ENCODE results near the gene LAMB3.
"Not testable (repeated sequence)": the region's sequence is repeated elsewhere in the genome, so short reads cannot be mapped to it uniquely, and the experiment has no call there.

Gene LAMB3

GRCh38 chr1:209652121-209652735, at the start of gene LAMB3:
TSS of gene LAMB3 (minus strand) at chr1:209652425. CDS start at chr1:209650944, 1,481 bp downstream.
- no peak for DNase-seq (ENCODE audit: low read depth)
- no peak within 1 kb of the TSS for H3K4me3 ChIP-seq (ENCODE audit: low read depth, low read length)
- TF ChIP-seq, protein P1, sequence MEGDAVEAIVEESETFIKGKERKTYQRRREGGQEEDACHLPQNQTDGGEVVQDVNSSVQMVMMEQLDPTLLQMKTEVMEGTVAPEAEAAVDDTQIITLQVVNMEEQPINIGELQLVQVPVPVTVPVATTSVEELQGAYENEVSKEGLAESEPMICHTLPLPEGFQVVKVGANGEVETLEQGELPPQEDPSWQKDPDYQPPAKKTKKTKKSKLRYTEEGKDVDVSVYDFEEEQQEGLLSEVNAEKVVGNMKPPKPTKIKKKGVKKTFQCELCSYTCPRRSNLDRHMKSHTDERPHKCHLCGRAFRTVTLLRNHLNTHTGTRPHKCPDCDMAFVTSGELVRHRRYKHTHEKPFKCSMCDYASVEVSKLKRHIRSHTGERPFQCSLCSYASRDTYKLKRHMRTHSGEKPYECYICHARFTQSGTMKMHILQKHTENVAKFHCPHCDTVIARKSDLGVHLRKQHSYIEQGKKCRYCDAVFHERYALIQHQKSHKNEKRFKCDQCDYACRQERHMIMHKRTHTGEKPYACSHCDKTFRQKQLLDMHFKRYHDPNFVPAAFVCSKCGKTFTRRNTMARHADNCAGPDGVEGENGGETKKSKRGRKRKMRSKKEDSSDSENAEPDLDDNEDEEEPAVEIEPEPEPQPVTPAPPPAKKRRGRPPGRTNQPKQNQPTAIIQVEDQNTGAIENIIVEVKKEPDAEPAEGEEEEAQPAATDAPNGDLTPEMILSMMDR (IDR thresholded peaks at IDR 0.05; ENCODE audit: low read depth, low read length, missing control alignments), result no peak

DNA sequence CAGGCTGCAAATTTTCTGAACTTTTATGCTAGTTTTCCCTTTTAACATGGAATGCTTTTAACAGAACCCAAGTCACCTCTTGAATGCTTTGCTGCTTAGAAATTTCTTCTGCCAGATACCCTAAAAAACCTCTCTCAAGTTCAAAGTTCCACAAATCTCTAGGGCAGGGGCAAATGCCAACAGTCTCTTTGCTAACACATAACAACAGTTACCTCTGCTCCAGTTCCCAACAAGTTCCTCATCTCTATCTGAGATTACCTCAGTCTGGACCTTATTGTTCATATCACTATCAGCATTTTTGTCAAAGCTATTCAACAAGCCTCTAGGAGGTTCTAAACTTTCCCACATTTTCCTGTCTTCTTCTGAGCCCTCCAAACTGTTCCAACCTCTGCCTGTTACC, 48.5 kb upstream of the LAMB3 start:
- not testable (repeated sequence) for DNase-seq (ENCODE audit: low read depth); H3K4me3 ChIP-seq (ENCODE audit: low read depth, low read length)

GRCh38 chr1:209697126-209697525, 44.9 kb upstream of the LAMB3 start:
- no peak overlapping the region for H3K4me3 ChIP-seq (ENCODE audit: low read depth, low read length)
- TF ChIP-seq, protein P1 (IDR thresholded peaks at IDR 0.05; ENCODE audit: low read depth, low read length, missing control alignments), result no peak
- DNase-seq (ENCODE audit: low read depth), result no peak

DNA sequence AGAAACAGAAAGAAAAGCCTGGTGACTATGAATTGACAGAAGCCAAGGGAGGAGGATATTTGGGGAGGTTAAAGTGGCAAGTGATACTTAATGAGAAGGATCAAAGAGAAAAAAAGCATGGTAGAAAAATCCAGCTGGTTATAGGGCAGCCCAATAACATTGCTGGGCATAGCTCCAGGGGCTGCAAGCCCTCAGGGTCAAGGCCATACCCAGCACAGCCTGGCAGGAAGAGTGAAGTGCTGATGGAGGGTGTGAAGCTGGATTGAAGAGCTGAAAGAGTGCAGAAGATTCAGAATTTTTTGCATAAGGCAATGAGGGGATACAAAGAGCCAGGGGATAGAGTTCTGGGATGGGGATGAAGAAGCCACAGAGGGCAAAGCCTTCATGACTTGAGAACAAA, 44.4 kb upstream of the LAMB3 start:
- DNase-seq (ENCODE audit: low read depth), result no peak
- TF ChIP-seq, protein P1 (IDR thresholded peaks at IDR 0.05; ENCODE audit: low read depth, low read length, missing control alignments), result no peak
- H3K4me3 ChIP-seq (ENCODE audit: low read depth, low read length), result no peak overlapping the region

DNA sequence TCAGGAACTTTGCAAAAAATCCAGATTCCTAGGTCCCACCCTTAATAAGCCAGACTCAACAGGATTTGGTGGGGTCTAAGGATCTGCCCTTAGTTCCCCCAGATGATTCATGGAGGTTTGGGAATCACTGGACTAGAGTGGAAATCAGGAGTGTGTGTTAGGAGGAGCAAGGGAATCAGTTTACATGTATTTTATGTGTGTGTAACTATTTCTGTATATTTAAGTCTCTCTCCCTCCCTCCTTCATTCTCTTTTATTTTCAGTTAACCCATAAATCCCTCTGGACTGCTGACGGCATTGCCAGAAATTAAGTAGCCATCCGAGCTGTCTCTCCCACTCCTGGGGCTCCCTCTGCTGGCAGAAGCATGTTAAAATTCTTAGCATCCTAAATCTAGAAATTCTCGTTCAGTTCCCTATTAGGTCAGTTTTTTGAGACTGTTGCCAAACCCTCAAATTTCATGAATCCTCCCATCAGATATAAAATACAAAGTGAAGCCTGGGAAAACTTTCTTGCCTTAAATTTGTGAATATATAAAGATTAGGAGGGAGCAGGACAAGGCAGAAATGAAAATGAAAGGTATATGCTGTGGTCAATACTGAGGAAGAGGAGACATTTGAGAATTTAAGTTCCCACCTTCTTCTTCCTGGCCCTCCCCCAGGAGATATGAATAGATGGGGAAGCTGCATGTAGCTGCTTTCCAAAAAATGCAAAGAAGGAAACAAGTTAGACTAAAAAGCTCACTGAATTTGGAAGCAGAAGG, 40.7 kb upstream of the LAMB3 start:
- no peak for DNase-seq (ENCODE audit: low read depth)
- H3K4me3 ChIP-seq (ENCODE audit: low read depth, low read length), result no peak overlapping the region
- TF ChIP-seq, protein P1 (IDR thresholded peaks at IDR 0.05; ENCODE audit: low read depth, low read length, missing control alignments), result peak; percentile 78

- no peak for DNase-seq (ENCODE audit: low read depth)
- TF ChIP-seq, protein P1 (IDR thresholded peaks at IDR 0.05; ENCODE audit: low read depth, low read length, missing control alignments), result no peak
- H3K4me3 ChIP-seq (ENCODE audit: low read depth, low read length), result no peak overlapping the region
Measured at GRCh38 chr1:209692296-209692695, 40.1 kb upstream of the LAMB3 start.

DNA sequence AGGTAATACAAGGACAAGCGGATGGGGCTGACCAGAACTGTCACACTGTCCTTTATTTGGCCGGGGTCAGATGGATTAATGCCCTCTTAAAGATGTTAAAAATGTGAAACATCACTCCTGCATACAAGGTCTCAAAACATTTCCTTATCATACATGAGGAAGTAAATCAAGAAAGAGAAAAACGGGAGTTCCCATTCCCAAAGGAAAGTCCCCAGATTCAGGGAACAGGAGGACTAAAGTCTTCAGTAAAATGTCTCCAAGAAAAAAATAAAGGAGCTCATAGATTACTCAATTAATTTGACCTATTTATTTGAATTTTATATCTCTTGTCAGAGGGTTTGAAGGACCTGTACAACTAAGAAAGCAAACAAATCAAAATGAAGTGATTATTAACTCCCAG, 39.0 kb upstream of the LAMB3 start:
- H3K4me3 ChIP-seq (ENCODE audit: low read depth, low read length), result no peak overlapping the region
- TF ChIP-seq, protein P1 (IDR thresholded peaks at IDR 0.05; ENCODE audit: low read depth, low read length, missing control alignments), result no peak

More for the DNA sequence above, 39.0 kb upstream of the LAMB3 start:
- no peak for DNase-seq (ENCODE audit: low read depth)

Data from GM12864 (cell line).